Gastroesophageal sphincter (tissue), 4 donors: ENCODE measurements around the gene WDR11. TPM values are rescaled to one million over a fixed set of nuclear protein-coding genes. Genes with fewer than 3 reads are reported as not detected.

ENCODE experiments used
- ATAC-seq: fragments of 150-250 bp; one replicate; pipeline ENCODE4 v1.9.1; 2016; ENCODE audit warnings: mild to moderate bottlenecking, moderate library complexity
- H3K27ac ChIP-seq, 4 donors: fragments of 200-600 bp; sonication (generic) in 3 of 4; 1 replicate in 3 of 4; 2 replicates in 1 of 4; pipeline ENCODE4 v1.5.1; 2016 to 2019
- H3K27me3 ChIP-seq: fragments of 200-600 bp; sonication (generic); one replicate; pipeline ENCODE4 v1.5.1; 2019
- H3K36me3 ChIP-seq, 2 donors: fragments of 200-600 bp; sonication (generic); one replicate each; pipeline ENCODE4 v1.5.1; 2019; ENCODE audit warnings: control low read depth in 1 of 2
- H3K4me1 ChIP-seq, 3 donors: fragments of 200-600 bp; sonication (generic); 1 replicate in 2 of 3; 2 replicates in 1 of 3; pipeline ENCODE4 v1.5.1; 2016 to 2019; ENCODE audit warnings: control low read depth in 2 of 3
- H3K4me3 ChIP-seq, 2 donors: fragments of 200-600 bp; sonication (generic); one replicate each; pipeline ENCODE4 v1.5.1; 2019; ENCODE audit warnings: mild to moderate bottlenecking in 1 of 2, moderate library complexity in 1 of 2
- H3K9me3 ChIP-seq, 3 donors: fragments of 200-600 bp; sonication (generic); one replicate each; pipeline ENCODE4 v1.5.1; 2017 to 2019; ENCODE audit warnings: control low read depth in 2 of 3
- CTCF ChIP-seq, 4 experiments: fragments of 200-600 bp in 2 of 4; fragments of 450-650 bp in 2 of 4; sonication (generic) in 1 of 4; IDR thresholded peaks; one replicate each; pipeline ENCODE4 v1.5.1; 2017 to 2019; ENCODE audit warnings: antibody characterized with exemption in 4 of 4, mild to moderate bottlenecking in 2 of 4, moderate library complexity in 2 of 4
- EP300 ChIP-seq: sonication (generic); formaldehyde crosslinking; IDR thresholded peaks from one replicate; pipeline ENCODE4 v1.6.1; 2017; ENCODE audit warnings: antibody characterized with exemption, mild to moderate bottlenecking
- POLR2A ChIP-seq, 2 donors: fragments of 450-650 bp; IDR thresholded peaks; one replicate each; pipeline ENCODE4 v1.6.1; 2017; ENCODE audit warnings: antibody characterized with exemption in 2 of 2, mild to moderate bottlenecking in 2 of 2, moderate library complexity in 1 of 2
- POLR2AphosphoS5 ChIP-seq: sonication (generic); formaldehyde crosslinking; IDR thresholded peaks from one replicate; pipeline ENCODE4 v1.6.1; 2017; ENCODE audit warnings: antibody characterized with exemption
- WGBS, 2 donors: methylation state at CpG; one replicate each; pipeline ENCODE4 v1.1.5; 2018; ENCODE audit warnings: low coverage in 1 of 2; 5-methylcytosine and 5-hydroxymethylcytosine counted together
- total RNA-seq, 4 donors: library from RNA; depleted of rRNA; stranded (reverse); fragments of >200 nt; gene quantifications; one replicate each; pipeline ENCODE4 v1.1.0, GENCODE V29; 2016

WDR11 gene
- total RNA-seq, 4 donors from 2014 or later: 37.2 to 62.4 (median 42.8) TPM

GRCh38 chr10:120819366-120819765, 31.8 kb upstream of the WDR11 start:
- no peaks in the 10 kb centered on the region for H3K36me3 ChIP-seq
- no peak overlapping the region for H3K27ac ChIP-seq
- H3K9me3 ChIP-seq: no peaks in the 10 kb centered on the region
- H3K4me3 ChIP-seq: no peak overlapping the region
- TF ChIP-seq POLR2AphosphoS5 (no peak), EP300 (no peak), CTCF (IDR thresholded peaks at IDR 0.05) (no peak), POLR2A (IDR thresholded peaks at IDR 0.05) (no peak)
- no peaks in the 10 kb centered on the region for H3K4me1 ChIP-seq
- WGBS, 2 donors: 75 to 80% methylated on average over 5 of the region's 6 CpGs
- no peaks in the 10 kb centered on the region for H3K27me3 ChIP-seq
- no peak for ATAC-seq

GRCh38 chr10:120823266-120823665, 27.9 kb upstream of the WDR11 start:
- no peaks in the 10 kb centered on the region for H3K9me3 ChIP-seq
- H3K36me3 ChIP-seq: no peaks in the 10 kb centered on the region
- no peaks in the 10 kb centered on the region for H3K4me1 ChIP-seq
- no peak overlapping the region for H3K27ac ChIP-seq
- ATAC-seq: no peak
- no peaks in the 10 kb centered on the region for H3K27me3 ChIP-seq
- TF ChIP-seq CTCF (IDR thresholded peaks at IDR 0.05) (no peak), EP300 (no peak), POLR2AphosphoS5 (no peak), POLR2A (IDR thresholded peaks at IDR 0.05) (no peak)
- 24 to 35% methylated on average over 2 of the region's 2 CpGs for WGBS, 2 donors
- no peak overlapping the region for H3K4me3 ChIP-seq

- no peak for ATAC-seq
Observed at GRCh38 chr10:120824881-120825309, 26.3 kb upstream of the WDR11 start.

GRCh38 chr10:120825878-120826769, 25.0 kb upstream of the WDR11 start:
- WGBS, 2 donors: 50 to 55% methylated on average over 3 of the region's 3 CpGs
- Histone ChIP-seq H3K4me1 (no peaks in the 10 kb centered on the region), H3K27me3 (no peaks in the 10 kb centered on the region), H3K36me3 (no peaks in the 10 kb centered on the region), H3K27ac (no peak overlapping the region), H3K9me3 (no peaks in the 10 kb centered on the region), H3K4me3 (no peak overlapping the region)
- TF ChIP-seq CTCF (IDR thresholded peaks at IDR 0.05): no peak
- no peak for ATAC-seq

More at GRCh38 chr10:120824881-120825309, 26.3 kb upstream of the WDR11 start:
- H3K9me3 ChIP-seq: no peaks in the 10 kb centered on the region
- no peak overlapping the region for H3K4me3 ChIP-seq
- H3K36me3 ChIP-seq: no peaks in the 10 kb centered on the region
- WGBS, 2 donors: 36 to 40% methylated on average over 3 to 9 of the region's 9 CpGs
- H3K27ac ChIP-seq: no peak overlapping the region
- H3K27me3 ChIP-seq: no peaks in the 10 kb centered on the region
- H3K4me1 ChIP-seq: no peaks in the 10 kb centered on the region
- TF ChIP-seq POLR2AphosphoS5: no peak
- no peak for TF ChIP-seq EP300
- no peak for TF ChIP-seq CTCF (IDR thresholded peaks at IDR 0.05)

GRCh38 chr10:120827251-120827875, 23.8 kb upstream of the WDR11 start:
- no peaks in the 10 kb centered on the region for H3K4me1 ChIP-seq
- H3K9me3 ChIP-seq: no peaks in the 10 kb centered on the region
- TF ChIP-seq POLR2AphosphoS5: no peak
- no peak for TF ChIP-seq POLR2A (IDR thresholded peaks at IDR 0.05)
- H3K27me3 ChIP-seq: no peaks in the 10 kb centered on the region
- no peak for ATAC-seq
- no peak overlapping the region for H3K27ac ChIP-seq
- no peak overlapping the region for H3K4me3 ChIP-seq
- WGBS, 2 donors: 77 to 86% methylated on average over 4 of the region's 5 CpGs
- H3K36me3 ChIP-seq: no peaks in the 10 kb centered on the region
